Measurements from ENCODE around the gene ATOSB. TPM values are rescaled to one million over a fixed set of nuclear protein-coding genes. Genes with fewer than 3 reads are reported as not detected.

The ATOSB gene
- total and polyA plus RNA-seq, 2 of the 8 experiments (the other 6 are each of a cell fraction or from before 2014, with no cell fraction given): 6.9 to 10.4 TPM

- no peak for FAIRE-seq
- Histone ChIP-seq H2AFZ (ENCODE audit: low read length) (no peak overlapping the region), H4K8ac (ENCODE audit: extremely low read depth, insufficient read depth, low read length) (no peak overlapping the region), H3K18ac (ENCODE audit: extremely low read depth, low read length) (no peak overlapping the region), H2BK5ac (ENCODE audit: low read depth, low read length) (no peak overlapping the region), H3K27ac (ENCODE audit: low read depth, low read length) (no peak overlapping the region), H3K9me3 (ENCODE audit: insufficient read depth in 2 of 2, low read depth in 1 of 2, low read length in 1 of 2) (no peaks in the 10 kb centered on the region), H3K4ac (replicated peaks; ENCODE audit: insufficient read length, low read depth, low read length) (no peak overlapping the region), H2BK120ac (replicated peaks; ENCODE audit: low read depth, low read length) (no peak overlapping the region), H4K91ac (replicated peaks; ENCODE audit: insufficient read length, low read length) (no peak overlapping the region), H3K36me3 (ENCODE audit: control insufficient read depth in 2 of 4, insufficient read depth in 4 of 4, low read length in 3 of 4) (peaks cover 7 to 29% (median 22%) of the 10 kb centered on the region in 4 experiments; a peak in 7 of 8 replicates), H4K20me1 (replicated peaks in 1 of 2; ENCODE audit: control insufficient read depth in 1 of 2, insufficient read depth in 2 of 2, low read length in 2 of 2) (no peaks in the 10 kb centered on the region), H3K23me2 (ENCODE audit: low read depth, low read length) (peaks cover 5% of the 10 kb centered on the region; the same call in 1 of the 2 replicates), H2BK12ac (ENCODE audit: low read depth, low read length) (no peak overlapping the region), H2BK20ac (ENCODE audit: low read length) (no peak overlapping the region), H3K4me2 (ENCODE audit: insufficient read depth in 1 of 2, low read depth in 2 of 2, low read length in 2 of 2) (no peak overlapping the region), H3K23ac (ENCODE audit: insufficient read length) (no peak overlapping the region), H3K4me3 (ENCODE audit: extremely low read depth in 1 of 4, insufficient read depth in 2 of 4, low read depth in 3 of 4, low read length in 4 of 4) (no peak overlapping the region), H4K5ac (ENCODE audit: insufficient read length, low read depth, low read length) (no peak overlapping the region), H3K9ac (replicated peaks in 1 of 4; ENCODE audit: extremely low read depth in 1 of 4, low read depth in 3 of 4, low read length in 3 of 4) (no peak overlapping the region), H2AK5ac (ENCODE audit: low read depth, low read length) (no peak overlapping the region), H3K79me1 (ENCODE audit: low read depth, low read length) (no peaks in the 10 kb centered on the region; the same call in 1 of the 2 replicates), H3K56ac (replicated peaks; ENCODE audit: insufficient read length, low read depth, low read length) (no peak overlapping the region), H3K79me2 (ENCODE audit: control insufficient read depth in 1 of 2, insufficient read depth in 2 of 2, low read length in 2 of 2) (0 out of 4 replicates have a peak, but pooled peaks cover 0 to 5% of the 10 kb centered on the region in 2 experiments), H3K27me3 (replicated peaks in 1 of 4; ENCODE audit: control insufficient read depth in 3 of 4, extremely low read depth in 1 of 4, insufficient read depth in 3 of 4, low read length in 3 of 4) (no peaks in the 10 kb centered on the region), H3K4me1 (replicated peaks in 1 of 4; ENCODE audit: control insufficient read depth in 3 of 4, insufficient read depth in 4 of 4, low read length in 3 of 4) (peaks cover 0 to 2% (median under 1%) of the 10 kb centered on the region in 4 experiments; a peak in 3 of 7 replicates), H3K14ac (ENCODE audit: insufficient read length) (no peak overlapping the region), H2BK15ac (ENCODE audit: low read length) (no peak overlapping the region)
- WGBS, 2 experiments (ENCODE audit: extremely low coverage in 1 of 2, insufficient coverage in 1 of 2, insufficient read length in 1 of 2, insufficient replicate concordance in 2 of 2, low coverage in 1 of 2, low lambda C conversion rate in 2 of 2, missing lambda C conversion rate in 1 of 2): 86% methylated on average over 15 of the region's 17 CpGs; no CpG with 5 or more reads in 1 of the 2 experiments
- ChIA-PET CTCF (ENCODE audit: partially characterized antibody) (interaction anchor here (0.5 to 3.5 kb wide), 7 partner anchors 8 to 332 kb away, joined by 3 to 21 read pairs (median 3); partner anchors contain the start of genes FANCG and VCP), POLR2A (ENCODE audit: partially characterized antibody) (interaction anchor here (1.2 to 17.4 kb wide), 4 partner anchors 11 to 207 kb away, joined by 3 to 440 read pairs (median 14); partner anchors contain the start of genes FANCG, STOML2 and VCP)
- DNase-seq (ENCODE audit: low read depth in 1 of 2, low spot score in 2 of 2): no peak
- TF ChIP-seq SP1 (IDR thresholded peaks at IDR 0.05; ENCODE audit: low read depth, low read length): no peak
- TF ChIP-seq POU5F1 (IDR thresholded peaks at IDR 0.05; ENCODE audit: low read depth, low read length): no peak
- no peak for TF ChIP-seq KDM5A (IDR thresholded peaks at IDR 0.05; ENCODE audit: low read length)
- no peak for TF ChIP-seq JUN (IDR thresholded peaks at IDR 0.05; ENCODE audit: low read depth, low read length)
- no peak for TF ChIP-seq RNF2 (IDR thresholded peaks at IDR 0.05; ENCODE audit: borderline replicate concordance, low read depth, low read length, missing control alignments, poor library complexity, severe bottlenecking)
- TF ChIP-seq SP4 (IDR thresholded peaks at IDR 0.05; ENCODE audit: low read length): no peak
- no peak for TF ChIP-seq TCF12 (IDR thresholded peaks at IDR 0.05; ENCODE audit: low read depth, low read length)
- TF ChIP-seq RFX5 (IDR thresholded peaks at IDR 0.05; ENCODE audit: borderline replicate concordance, low read depth, low read length): no peak
- TF ChIP-seq EP300 (IDR thresholded peaks at IDR 0.05; ENCODE audit: borderline replicate concordance in 1 of 2, low read depth in 2 of 2, low read length in 2 of 2): no peak
- TF ChIP-seq SUZ12 (IDR thresholded peaks at IDR 0.05; ENCODE audit: low read length): no peak
- TF ChIP-seq TEAD4 (IDR thresholded peaks at IDR 0.05; ENCODE audit: low read depth, low read length): no peak
- TF ChIP-seq USF2 (IDR thresholded peaks at IDR 0.05; ENCODE audit: low read length): no peak
Measured at GRCh38 chr9:35091536-35091935, 24.1 kb downstream of the ATOSB start.

All from H1 (cell line).